Stimulated activated CD4-positive, alpha-beta T cell treated with anti-CD3 and anti-CD28 coated beads, Interleukin-4, amount 100 ng/mL, for 48 hours (primary cell): ENCODE measurements around the gene DCLK2.

Source experiments
- DNase-seq, 2 donors: peaks; one replicate each; pipeline ENCODE4 v3.0.0-alpha.2; 2020; ENCODE audit warnings: low read depth in 2 of 2

DCLK2 gene

DNA sequence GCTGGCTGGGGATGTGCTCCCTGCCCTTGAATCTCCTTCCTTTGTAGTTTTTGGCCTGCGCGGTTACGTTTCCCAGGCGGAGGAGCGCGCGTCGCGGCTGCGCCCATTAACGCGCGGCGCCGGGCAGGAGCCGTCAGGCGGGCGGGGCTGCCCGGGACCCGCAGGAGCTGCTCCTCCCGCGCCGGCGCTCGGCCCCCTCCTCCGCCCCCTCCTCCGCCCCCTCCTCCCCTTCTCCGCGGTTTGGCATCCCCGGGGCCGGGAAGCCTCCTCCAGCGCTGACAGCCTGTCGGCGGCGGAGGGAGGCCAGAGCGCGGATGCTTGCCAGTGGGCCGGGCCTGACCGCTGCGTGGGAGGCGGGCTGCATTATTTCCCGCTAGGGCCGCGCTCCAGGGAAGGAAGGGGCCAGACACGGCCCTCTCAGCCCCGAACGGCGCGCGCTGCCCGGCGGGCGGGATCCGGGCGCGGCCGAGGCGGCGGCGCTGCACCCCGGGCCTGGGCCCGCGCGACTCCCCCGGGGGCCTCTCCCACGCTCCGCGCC is at the start of gene DCLK2:
DCLK2 (plus strand) TSS at position 405 of the 538 bp plus-strand sequence. CDS start 583 bp downstream, outside the sequence.
- DNase-seq: no peak

DNA sequence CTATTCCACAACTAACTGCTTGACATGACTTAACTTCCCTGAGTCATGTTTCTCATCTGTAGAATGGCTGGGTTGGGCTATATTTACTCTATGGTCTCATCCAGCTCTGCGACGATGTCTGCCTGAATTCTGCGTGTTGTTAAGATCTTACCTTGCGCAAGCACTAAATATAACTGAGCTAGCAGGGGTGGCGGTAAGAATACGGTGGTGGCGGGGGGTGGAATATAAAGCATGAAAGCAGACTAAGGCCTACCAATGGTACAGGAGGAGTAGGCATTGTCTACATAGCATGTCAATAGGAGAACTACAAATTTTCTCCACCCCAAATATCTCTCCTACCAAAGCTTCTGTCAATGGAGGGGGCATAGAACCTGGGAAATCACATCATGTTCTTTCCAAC is 45.7 kb upstream of the DCLK2 start:
- DNase-seq: no peak

DNA sequence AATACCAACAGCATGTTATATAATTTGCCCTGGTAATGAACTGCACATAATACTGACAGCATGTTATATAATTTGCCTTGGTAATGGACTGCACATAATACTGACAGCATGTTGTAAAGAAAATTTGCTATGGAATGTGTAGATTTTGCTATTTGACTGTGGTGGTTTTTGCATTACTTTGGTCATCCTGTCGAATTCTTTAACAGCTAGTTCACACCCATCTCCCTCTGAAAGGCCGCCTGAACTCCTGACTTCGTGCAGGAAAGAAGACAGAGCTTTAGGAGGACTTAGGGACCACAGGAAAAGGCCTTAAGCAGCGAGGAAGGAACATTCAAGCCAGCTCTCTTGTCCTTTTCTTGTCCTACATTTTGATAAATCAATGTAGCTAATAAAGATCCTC is 45.2 kb upstream of the DCLK2 start:
- DNase-seq: no peak

DNA sequence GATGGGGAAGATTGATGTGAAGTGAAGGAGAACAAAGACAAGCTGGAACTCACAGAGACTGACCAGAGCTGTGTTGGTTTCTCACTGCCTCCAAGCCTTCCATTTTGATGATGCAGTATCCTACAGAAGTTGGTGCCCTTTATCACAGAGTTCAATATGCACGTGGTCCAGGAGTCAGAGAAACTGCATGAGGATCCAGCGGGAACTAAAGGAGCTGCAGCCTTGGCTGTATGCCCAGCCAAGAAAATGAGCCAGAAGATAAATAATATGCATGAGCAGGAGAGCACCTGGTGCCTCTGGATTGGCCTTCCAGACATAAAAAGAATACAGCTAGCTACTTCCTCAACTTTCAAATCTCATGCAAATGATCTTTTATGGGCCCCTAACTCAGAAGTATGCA is 44.3 kb upstream of the DCLK2 start:
- DNase-seq: no peak

DNA sequence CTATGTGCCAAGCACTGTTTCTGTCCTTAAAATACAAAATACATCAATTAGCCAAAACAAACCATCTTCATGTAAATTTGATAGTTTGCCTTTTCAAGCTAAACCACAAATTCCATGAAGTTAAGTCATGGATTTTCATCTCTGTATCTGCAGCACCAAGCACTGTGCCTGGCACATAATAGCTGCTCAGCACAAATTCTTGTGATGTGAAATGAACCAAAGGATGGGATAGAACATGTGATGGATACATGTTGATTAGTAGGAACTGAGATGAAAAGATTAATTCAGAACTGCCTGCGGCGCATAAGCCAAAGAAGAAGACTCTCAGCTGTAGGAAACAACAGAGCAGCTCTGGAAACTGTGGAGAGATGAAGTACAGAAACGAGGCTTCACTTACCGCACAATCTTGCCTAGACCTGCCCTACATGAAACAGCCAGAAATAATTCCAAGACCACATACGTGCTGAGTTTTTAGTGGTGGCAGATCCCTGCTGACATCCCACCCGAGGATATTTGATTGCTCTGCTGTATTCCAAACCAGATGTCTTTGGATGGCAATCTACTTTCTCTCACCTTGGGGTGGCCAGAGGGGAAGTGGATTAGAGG is 40.9 kb upstream of the DCLK2 start:
- no peak for DNase-seq

DNA sequence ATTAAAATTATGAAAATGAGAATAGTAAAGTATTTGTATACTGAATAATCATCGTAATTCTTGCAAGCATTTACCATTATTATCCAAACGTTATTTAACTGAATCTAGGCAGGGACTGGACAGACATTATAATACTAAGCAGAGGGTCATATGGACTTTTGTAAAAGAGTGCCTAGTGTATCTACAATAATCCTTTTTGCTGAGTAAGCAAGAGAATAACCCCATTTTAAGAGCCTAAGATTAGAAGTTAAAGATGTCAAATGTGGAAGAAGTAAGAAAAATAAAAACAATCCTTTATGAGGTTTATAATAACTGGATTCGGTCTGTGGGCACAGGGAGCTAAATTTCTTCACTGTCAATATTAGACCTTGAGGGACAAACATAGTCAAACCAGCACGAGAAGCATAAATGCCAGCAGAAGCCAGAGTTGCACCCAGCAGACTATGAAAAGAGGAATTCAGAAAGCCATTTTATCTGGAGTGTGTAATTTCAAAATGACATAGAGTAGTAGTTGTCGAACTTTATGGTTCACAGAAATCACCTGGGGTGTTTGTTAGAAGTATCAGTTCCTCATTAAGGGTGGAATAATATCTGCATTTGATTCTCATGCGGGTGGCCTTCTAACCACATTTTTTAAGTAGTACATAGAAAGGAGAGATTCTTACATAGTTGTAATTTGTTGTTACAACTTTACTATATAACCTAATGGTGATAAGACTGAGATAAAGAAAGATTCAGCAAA is 39.7 kb upstream of the DCLK2 start:
- DNase-seq: no peak

DNA sequence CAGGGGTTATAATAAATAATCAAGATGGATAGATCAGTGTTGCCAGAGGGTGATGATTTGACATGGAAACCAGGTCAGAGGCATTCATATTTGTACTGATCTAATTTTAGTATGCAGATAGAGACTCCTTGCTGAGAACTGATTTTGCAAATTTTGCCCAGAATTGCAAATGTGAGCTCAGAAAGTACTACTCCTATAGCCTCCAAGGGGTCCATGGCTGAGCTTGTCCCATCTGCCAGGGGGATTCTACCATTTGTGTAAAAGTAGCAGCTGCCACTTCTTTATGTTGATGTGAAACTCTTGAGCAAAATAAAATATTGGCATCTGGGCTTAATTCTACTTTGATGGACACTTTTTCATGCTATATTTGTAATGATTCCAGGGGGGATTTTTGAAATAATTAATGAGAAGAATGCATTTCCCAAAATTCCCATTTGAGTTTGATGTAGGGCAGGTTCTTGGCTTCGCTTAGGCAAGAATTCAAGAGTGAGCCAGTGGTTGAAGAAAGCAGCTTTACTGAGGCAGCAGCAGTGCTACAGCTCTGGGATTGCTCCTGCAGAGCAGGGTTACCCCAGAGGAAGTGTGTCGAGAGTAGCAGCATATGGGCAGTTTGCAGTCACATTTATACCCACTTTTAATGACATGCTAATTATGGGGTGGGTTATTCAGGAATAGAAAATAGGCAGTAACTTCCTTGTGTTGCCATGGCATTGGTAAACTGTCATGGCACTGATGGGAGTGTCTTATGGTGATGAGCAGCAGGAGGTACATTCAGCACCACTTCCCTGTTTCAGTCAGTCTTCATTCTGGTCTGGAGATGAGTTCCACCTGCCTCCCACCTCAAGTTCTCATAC is 38.7 kb upstream of the DCLK2 start:
- DNase-seq: no peak

DNA sequence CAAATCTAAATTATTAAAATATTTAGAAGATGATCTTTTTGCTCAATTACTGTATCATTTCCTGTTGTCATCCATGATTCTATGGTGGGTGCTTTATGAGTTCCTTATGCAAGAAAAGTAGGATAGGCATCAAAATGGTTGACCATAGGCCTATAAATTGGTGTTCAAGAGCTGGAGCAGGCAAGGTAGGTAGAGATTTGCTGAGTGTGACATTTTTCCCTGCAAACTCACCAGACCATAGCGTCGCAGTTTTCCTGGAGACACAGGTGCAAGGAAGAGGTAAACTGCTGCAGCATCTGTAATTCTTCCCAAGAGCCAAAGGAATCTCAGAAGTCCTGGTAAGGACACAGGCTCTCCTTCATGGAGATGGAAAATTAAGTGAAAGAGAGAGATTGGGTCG is 33.7 kb upstream of the DCLK2 start:
- DNase-seq: no peak

DNA sequence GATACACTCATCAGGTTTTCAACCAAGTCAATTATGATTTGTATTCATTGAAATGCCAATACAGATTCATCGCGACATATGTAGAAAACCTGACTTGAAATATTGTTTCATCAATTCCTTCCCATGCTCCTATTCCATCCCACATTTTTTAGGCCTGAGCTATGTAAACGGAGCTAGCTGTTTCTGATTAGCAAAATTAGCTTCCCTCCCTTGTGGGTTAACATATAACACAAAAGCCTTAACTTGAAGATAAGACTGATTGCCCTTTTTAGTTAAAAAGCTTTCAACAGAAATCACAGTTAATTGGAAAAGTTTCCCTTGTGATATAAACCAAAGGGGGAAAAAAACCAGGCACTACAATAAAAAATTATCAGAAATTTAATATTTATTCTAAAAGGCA is 32.8 kb upstream of the DCLK2 start:
- no peak for DNase-seq

DNA sequence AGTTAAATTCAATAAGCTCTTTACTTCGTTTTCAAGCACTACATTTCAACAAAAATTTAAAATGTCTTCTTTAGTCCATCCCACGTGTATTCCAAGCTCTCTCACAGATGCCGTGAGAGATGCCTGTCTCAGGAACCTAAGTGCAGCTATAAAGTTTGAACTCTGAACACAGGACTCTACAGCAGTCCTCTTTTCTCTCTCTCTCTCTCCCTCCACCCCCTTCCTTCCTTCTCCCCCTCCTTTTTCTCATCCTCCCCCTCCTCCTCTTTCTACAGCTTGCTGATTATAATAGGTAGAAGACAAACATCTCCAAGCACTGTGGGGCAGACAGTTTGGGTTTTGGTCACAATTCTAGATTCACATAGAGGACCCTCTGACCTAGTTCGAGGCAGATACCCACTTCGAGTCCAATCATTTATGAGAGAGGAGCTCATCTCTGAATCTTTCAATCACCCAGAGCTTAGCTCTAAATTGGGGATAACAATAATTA is 31.5 kb upstream of the DCLK2 start:
- DNase-seq: no peak

DNA sequence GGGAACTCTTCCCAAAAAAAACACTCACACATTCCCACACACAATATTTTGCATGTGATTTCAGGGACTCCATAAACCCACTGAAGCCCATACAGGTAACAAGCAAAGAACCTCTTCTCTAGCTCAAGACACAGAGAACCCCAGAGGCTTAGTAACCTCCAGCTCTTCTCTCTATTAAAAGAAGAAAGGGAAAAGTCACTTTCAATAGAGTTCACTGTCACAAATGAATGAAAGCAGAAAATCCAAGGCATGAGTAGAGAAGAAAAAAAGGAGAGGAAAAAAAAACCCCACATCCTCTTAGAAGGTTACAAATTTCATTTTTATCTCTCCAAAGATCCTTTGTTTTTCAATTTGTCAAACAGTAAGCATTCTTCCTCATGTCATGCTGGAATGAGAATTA is 30.7 kb upstream of the DCLK2 start:
- no peak for DNase-seq

DNA sequence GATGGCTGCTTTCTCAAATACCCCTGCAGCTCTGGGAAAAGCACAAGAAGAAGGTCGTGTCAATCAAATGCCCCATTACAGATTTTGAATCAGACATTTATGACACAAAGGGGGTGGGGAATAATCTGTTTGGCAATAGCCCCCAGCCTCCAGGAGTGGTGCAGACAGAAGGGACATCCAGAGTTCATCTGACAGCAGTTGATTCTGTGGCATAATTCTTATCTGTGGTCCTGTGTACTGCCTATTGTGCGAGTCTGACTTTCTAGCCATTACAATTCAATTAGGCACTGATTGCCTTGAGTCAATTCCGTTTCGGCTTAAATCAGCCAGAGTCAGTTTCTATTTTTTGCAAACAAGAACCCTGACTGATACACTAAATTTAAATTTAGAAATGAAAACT is 28.6 kb upstream of the DCLK2 start:
- DNase-seq: no peak

DNA sequence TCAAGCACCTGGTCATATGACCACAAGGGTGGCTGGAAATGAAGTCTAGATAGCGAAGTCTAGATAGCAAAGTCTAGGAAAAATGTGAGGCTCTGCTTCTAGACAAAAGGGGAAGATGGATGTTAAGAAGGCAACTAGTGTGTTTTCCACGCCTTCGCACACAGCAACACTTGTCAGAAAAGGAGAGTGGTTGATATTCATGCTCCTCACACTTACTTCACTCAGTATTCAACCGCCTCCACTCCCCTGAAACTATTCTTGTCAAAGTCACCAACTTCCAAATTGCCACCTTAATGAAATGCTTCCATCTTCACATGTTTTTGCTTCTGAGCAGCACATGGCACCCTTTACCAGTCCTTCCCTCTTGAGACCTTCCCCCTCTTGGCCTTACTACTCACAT is 27.7 kb upstream of the DCLK2 start:
- DNase-seq: no peak

DNA sequence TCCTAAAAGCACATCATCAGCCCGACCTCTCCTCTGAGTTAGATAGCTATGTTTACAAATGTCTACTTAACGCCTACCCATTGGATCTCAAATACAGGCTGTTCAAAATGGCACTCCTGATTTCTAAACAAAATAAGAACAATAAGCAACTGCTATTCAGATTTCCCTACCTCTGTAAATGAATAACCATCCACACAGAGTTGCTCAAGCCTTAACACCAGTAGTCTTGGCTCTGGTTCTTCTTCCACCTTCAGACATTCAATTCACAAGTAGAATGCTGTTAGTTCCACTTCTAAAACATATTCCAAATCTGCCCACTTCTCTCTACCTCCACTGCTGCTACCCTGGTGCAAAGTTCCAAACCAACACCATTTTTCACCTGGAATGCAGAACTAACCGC is 27.1 kb upstream of the DCLK2 start:
- DNase-seq: no peak

DNA sequence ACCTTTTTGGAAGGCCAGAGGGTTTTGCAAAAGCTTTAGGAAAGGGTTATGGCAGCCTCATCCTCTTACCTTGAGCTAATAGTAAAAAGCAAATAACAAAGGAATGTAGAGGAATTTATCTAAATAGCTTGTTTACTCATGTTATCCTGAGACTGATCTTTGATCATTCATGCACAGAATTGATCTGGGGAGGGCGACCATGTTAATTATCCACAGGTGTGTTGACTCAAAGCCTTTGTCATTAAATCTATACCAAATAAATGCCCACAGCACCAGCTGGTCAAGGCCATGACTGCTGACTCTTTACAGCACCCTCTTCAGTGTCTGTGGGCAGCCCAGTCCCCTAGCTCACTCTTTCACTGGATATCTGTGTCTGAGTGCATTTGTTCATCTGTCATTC is 22.8 kb upstream of the DCLK2 start:
- DNase-seq: no peak

DNA sequence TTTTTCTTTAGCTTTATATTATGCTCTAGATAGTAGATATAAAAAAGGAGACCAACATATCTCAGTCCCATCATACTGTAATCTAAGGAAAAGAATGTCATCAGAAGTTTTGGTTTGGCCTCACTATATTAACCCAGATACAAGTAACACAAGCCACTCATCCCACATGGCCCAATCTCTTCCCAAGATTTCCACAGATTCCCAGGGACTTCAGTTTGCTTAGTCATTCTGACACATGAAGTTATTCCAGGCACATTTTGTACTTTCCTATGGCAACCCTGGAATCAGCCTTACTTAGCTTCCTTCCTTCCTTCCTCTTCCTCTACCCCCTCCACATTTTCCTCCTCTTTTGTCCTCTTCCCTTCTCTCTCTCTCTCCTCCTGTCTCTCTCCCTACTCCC is 21.7 kb upstream of the DCLK2 start:
- no peak for DNase-seq

DNA sequence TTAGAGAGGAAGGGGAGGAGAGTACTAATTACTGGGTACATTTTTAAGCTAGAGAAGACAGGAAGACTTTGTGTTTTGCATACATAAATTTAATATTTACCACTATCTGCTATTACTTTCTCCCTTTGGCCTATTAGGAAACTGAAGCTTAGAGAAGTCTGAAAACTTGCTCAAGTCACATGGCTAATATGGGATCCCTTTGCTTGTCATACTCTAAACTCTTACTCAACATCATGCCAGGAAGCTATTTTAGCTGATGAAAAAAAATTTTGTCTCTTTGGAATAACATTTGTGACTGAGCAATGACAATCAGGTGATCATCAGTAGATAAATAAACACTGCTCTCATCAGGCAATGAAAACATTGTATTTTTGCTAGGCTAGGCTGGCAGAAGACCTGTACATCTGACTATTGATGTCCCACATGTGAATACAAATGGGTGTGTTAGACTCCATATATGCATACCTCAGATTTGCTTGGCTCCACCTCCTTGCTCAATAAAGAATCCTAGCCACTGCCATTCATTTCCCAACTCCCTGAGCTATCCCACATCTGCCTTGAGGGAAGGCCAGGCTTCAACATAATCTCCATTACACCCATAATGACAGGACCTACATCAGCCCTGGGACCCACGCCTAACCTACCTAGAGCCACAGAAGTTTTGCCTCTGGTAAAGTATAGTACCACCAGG is 17.0 kb upstream of the DCLK2 start:
- DNase-seq: no peak

DNA sequence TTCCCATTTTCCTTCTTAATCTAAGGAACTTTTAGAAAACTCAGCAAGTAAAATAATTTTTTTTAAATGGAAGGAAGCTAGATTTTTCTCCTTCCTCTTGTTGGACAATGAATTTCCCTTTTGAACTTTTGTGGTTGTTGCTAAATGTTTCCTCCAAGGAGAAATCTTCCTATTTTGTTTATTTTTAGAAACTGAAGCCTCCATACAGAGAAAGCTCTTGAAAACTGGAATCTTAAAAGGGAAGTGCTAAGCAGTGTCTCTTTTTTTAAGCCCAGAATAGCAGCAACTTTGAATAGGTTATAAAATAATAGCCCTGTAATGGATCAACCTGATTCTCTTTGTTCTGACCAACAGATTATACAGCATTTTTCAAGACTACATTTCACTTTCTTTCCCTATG is 15.1 kb upstream of the DCLK2 start:
- DNase-seq: no peak

DNA sequence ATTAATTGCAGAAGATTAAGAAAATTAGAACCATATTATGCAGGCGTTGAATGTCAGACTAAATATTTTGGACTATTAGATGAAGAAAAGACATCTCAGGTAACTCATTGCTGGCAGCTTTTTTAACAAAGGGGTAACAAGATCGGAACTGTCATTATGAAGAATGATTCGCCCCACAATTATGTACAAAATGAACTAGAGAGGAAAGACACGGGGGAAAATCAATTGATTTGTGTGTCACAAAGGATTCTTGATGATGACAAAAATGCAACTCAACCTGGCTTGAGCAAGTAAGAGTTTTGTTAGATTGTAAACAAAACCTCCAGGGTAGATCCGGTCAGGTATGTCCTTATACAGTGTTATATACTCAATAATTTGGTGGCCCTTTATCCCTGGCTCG is 12.5 kb upstream of the DCLK2 start:
- DNase-seq: no peak

DNA sequence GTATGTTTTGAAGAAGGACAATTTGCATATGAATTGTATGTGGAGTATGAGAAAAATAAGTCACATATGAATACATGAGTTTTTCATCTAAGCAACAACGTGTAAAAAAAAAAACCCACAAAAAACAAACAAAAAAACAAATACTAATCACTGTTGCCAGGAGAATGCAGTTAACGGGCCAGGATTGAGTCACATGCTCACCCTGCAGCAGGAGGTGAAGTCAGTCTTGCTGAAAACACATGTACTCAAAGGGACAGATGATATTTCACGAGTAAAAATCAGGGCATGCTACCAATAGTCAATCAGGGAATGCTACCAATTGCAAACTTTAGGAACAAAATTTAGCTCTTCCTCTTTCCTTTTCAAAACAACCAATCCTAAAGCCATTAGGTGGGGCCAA is 10.4 kb upstream of the DCLK2 start:
- no peak for DNase-seq

DNA sequence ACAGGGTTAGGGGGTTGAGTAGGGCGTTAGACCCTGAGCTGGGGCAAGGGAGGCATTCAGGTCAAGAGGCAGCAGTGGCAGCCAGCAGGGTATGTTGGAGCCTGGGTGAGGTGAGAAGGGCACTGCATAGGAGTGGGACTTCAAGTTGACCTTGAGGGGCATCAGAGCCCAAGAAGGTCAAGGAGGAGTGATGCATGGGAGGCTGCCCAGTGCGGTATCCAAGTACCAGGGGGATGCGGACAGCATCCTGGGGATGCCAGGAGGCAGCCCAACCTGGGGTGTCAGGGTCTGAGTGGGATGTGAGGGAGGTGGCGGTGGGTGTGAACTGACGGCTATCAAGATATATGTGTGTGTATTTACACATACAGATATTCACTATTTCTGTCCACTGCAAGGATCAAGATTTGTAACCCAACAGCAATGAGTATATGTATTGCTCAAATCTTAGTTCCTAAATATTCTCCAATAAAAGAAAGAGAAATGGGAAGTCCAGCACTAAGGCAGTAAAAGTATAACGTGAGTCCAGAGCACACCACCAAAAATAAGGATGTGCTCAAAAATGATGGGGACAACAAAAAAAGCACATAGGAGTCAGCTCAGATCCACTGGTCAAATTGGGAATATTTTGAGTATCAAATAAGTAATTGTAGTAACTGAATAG is 9.8 kb upstream of the DCLK2 start:
- no peak for DNase-seq
